H1 (cell line): Measurements from ENCODE around the gene PTGES. TPM values are rescaled to one million over a fixed set of nuclear protein-coding genes. Genes with fewer than 3 reads are reported as not detected.

ENCODE experiments used
- CTCF ChIA-PET: fragments of 300-600 bp; sonication (Branson Sonifier 250); formaldehyde crosslinking; loops from one replicate; lab custom pipeline; 2021; ENCODE audit not compliant: partially characterized antibody; lab: Charles Lee
- POLR2A ChIA-PET: fragments of 300-600 bp; sonication (Branson Sonifier 250); formaldehyde crosslinking; loops from one replicate; lab custom pipeline; 2021; ENCODE audit warnings: inconsistent platforms; ENCODE audit not compliant: partially characterized antibody; lab: Charles Lee
- DNase-seq, 2 experiments: peaks; one replicate each; pipeline versions ENCODE4 v3.0.0 to v3.0.0-alpha.2; 2010 to 2022; ENCODE audit warnings: low spot score in 2 of 2, low read depth in 1 of 2, mixed read lengths in 1 of 2
- FAIRE-seq: peaks from 2 replicates; lab custom pipeline; 2011; peaks lifted over from hg19 to GRCh38; lab: Jason Lieb, UNC
- H2AFZ ChIP-seq: 2 replicates; pipeline ENCODE4 v1.8.1; 2012; ENCODE audit warnings: low read length, inconsistent platforms
- H2AK5ac ChIP-seq: 2 replicates; pipeline ENCODE4 v1.6.1; 2013; ENCODE audit warnings: low read depth, low read length
- H2BK120ac ChIP-seq: replicated peaks from 2 replicates; pipeline ENCODE3; 2013; ENCODE audit warnings: low read depth, low read length, inconsistent platforms
- H2BK12ac ChIP-seq: 2 replicates; pipeline ENCODE4 v1.6.1; 2013; ENCODE audit warnings: low read depth, low read length
- H2BK15ac ChIP-seq: 2 replicates; pipeline ENCODE4 v1.6.1; 2013; ENCODE audit warnings: low read length
- H2BK20ac ChIP-seq: 2 replicates; pipeline ENCODE4 v1.6.1; 2013; ENCODE audit warnings: low read length
- H2BK5ac ChIP-seq: 2 replicates; pipeline ENCODE4 v1.6.1; 2013; ENCODE audit warnings: low read depth, low read length
- H3K14ac ChIP-seq: 2 replicates; pipeline ENCODE4 v1.6.1; 2013; ENCODE audit warnings: inconsistent platforms; ENCODE audit not compliant: insufficient read length
- H3K18ac ChIP-seq: 2 replicates; pipeline ENCODE4 v1.6.1; 2013; ENCODE audit warnings: low read length; ENCODE audit errors: extremely low read depth
- H3K23ac ChIP-seq: 2 replicates; pipeline ENCODE4 v1.6.1; 2013; ENCODE audit warnings: inconsistent platforms; ENCODE audit not compliant: insufficient read length
- H3K23me2 ChIP-seq: 2 replicates; pipeline ENCODE4 v1.6.1; 2013; ENCODE audit warnings: low read depth, low read length
- H3K27ac ChIP-seq: 2 replicates; pipeline ENCODE4 v1.6.1; 2011; ENCODE audit warnings: low read depth, low read length, inconsistent platforms
- H3K27me3 ChIP-seq, 4 experiments: replicated peaks in 1 of 4; 1 replicate in 1 of 4; 2 replicates in 3 of 4; pipeline versions ENCODE4 v1.6.1 to v1.8.1; 2011 to 2013; ENCODE audit warnings: low read length in 3 of 4, mild to moderate bottlenecking in 3 of 4, inconsistent platforms in 2 of 4, mixed read lengths in 2 of 4, moderate library complexity in 1 of 4; ENCODE audit not compliant: control insufficient read depth in 3 of 4, insufficient read depth in 3 of 4; ENCODE audit errors: extremely low read depth in 1 of 4
- H3K36me3 ChIP-seq, 4 experiments: 2 replicates each; pipeline versions ENCODE4 v1.6.1 to v1.8.1; 2011 to 2013; ENCODE audit warnings: mild to moderate bottlenecking in 4 of 4, low read length in 3 of 4, moderate library complexity in 2 of 4, control low read depth in 1 of 4, inconsistent platforms in 1 of 4; ENCODE audit not compliant: insufficient read depth in 4 of 4, control insufficient read depth in 2 of 4
- H3K4ac ChIP-seq: replicated peaks from 2 replicates; pipeline ENCODE3; 2013; ENCODE audit warnings: low read length, low read depth, mixed read lengths, inconsistent platforms; ENCODE audit not compliant: insufficient read length
- H3K4me1 ChIP-seq, 4 experiments: replicated peaks in 1 of 4; 1 replicate in 1 of 4; 2 replicates in 3 of 4; pipeline versions ENCODE4 v1.6.1 to v1.8.1; 2011 to 2013; ENCODE audit warnings: low read length in 3 of 4, inconsistent platforms in 2 of 4, mixed read lengths in 1 of 4; ENCODE audit not compliant: insufficient read depth in 4 of 4, control insufficient read depth in 3 of 4
- H3K4me2 ChIP-seq, 2 experiments: 2 replicates each; pipeline versions ENCODE4 v1.6.1 to v1.8.1; 2011 to 2013; ENCODE audit warnings: low read depth in 2 of 2, low read length in 2 of 2, control low read depth in 1 of 2, inconsistent platforms in 1 of 2, mild to moderate bottlenecking in 1 of 2; ENCODE audit not compliant: insufficient read depth in 1 of 2
- H3K4me3 ChIP-seq, 4 experiments: fragments of 200-600, 300-600 bp in 1 of 4; sonication (generic), shearing (Covaris generic), sonication (Bioruptor Twin) in 1 of 4; 2 replicates each; pipeline versions ENCODE4 v1.5.1 to v1.8.1; 2011 to 2016; ENCODE audit warnings: low read length in 4 of 4, low read depth in 3 of 4, control low read depth in 2 of 4, inconsistent platforms in 2 of 4, mild to moderate bottlenecking in 2 of 4, mixed read lengths in 1 of 4, moderate library complexity in 1 of 4; ENCODE audit not compliant: insufficient read depth in 2 of 4; ENCODE audit errors: extremely low read depth in 1 of 4
- H3K56ac ChIP-seq: replicated peaks from 2 replicates; pipeline ENCODE3; 2013; ENCODE audit warnings: low read depth, mild to moderate bottlenecking, mixed read lengths, low read length, inconsistent platforms; ENCODE audit not compliant: insufficient read length
- H3K79me1 ChIP-seq: 2 replicates; pipeline ENCODE4 v1.6.1; 2013; ENCODE audit warnings: low read depth, low read length, control low read depth
- H3K79me2 ChIP-seq, 2 experiments: 2 replicates each; pipeline versions ENCODE4 v1.6.1 to v1.8.1; 2012 to 2013; ENCODE audit warnings: low read length in 2 of 2, mild to moderate bottlenecking in 2 of 2, inconsistent platforms in 1 of 2; ENCODE audit not compliant: insufficient read depth in 2 of 2, control insufficient read depth in 1 of 2
- H3K9ac ChIP-seq, 4 experiments: replicated peaks in 1 of 4; 1 replicate in 1 of 4; 2 replicates in 3 of 4; pipeline versions ENCODE4 v1.6.1 to v1.8.1; 2011 to 2013; ENCODE audit warnings: low read depth in 3 of 4, low read length in 3 of 4, control low read depth in 2 of 4, mild to moderate bottlenecking in 2 of 4, moderate library complexity in 2 of 4, inconsistent platforms in 1 of 4; ENCODE audit errors: extremely low read depth in 1 of 4
- H3K9me3 ChIP-seq, 2 experiments: 2 replicates each; pipeline versions ENCODE4 v1.6.1 to v1.8.1; 2012 to 2013; ENCODE audit warnings: mild to moderate bottlenecking in 2 of 2, moderate library complexity in 2 of 2, control low read depth in 1 of 2, inconsistent platforms in 1 of 2, low read depth in 1 of 2, low read length in 1 of 2, mixed read lengths in 1 of 2; ENCODE audit not compliant: insufficient read depth in 2 of 2
- H4K20me1 ChIP-seq, 2 experiments: replicated peaks in 1 of 2; 2 replicates each; pipeline versions ENCODE3 to v1.8.1; 2011 to 2013; ENCODE audit warnings: inconsistent platforms in 2 of 2, low read length in 2 of 2, mild to moderate bottlenecking in 1 of 2; ENCODE audit not compliant: insufficient read depth in 2 of 2, control insufficient read depth in 1 of 2
- H4K5ac ChIP-seq: 2 replicates; pipeline ENCODE4 v1.6.1; 2013; ENCODE audit warnings: low read length, low read depth, mixed read lengths, inconsistent platforms; ENCODE audit not compliant: insufficient read length
- H4K8ac ChIP-seq: 2 replicates; pipeline ENCODE4 v1.8.0; 2013; ENCODE audit warnings: mild to moderate bottlenecking, moderate library complexity, low read length, inconsistent platforms; ENCODE audit not compliant: insufficient read depth; ENCODE audit errors: extremely low read depth
- H4K91ac ChIP-seq: replicated peaks from 2 replicates; pipeline ENCODE3; 2013; ENCODE audit warnings: low read length, mixed read lengths, inconsistent platforms; ENCODE audit not compliant: insufficient read length
- BACH1 ChIP-seq: IDR thresholded peaks from 2 replicates; pipeline ENCODE4 v1.6.1; 2012; ENCODE audit warnings: low read length, improper control_type of control experiment
- BCL11A ChIP-seq, 2 experiments: IDR thresholded peaks; one replicate each; pipeline ENCODE4 v1.6.1; 2011; ENCODE audit warnings: low read depth in 2 of 2, low read length in 2 of 2, mild to moderate bottlenecking in 2 of 2
- HDAC2 ChIP-seq, 2 experiments: fragments of 300-600 bp in 1 of 2; sonication (generic) in 1 of 2; IDR thresholded peaks; 2 replicates each; pipeline ENCODE4 v1.6.1; 2011 to 2012; ENCODE audit warnings: low read depth in 2 of 2, low read length in 2 of 2, mild to moderate bottlenecking in 2 of 2, moderate library complexity in 2 of 2, borderline replicate concordance in 1 of 2, inconsistent platforms in 1 of 2
- WGBS, 2 experiments: shearing (Covaris generic) in 1 of 2; methylation state at CpG; one replicate each; pipeline versions ENCODE4 v1.1.6 to v1.1.7; 2013 to 2015; ENCODE audit warnings: low lambda C conversion rate in 2 of 2, mixed read lengths in 2 of 2, inconsistent platforms in 1 of 2, low coverage in 1 of 2, missing lambda C conversion rate in 1 of 2; ENCODE audit not compliant: insufficient replicate concordance in 2 of 2, insufficient coverage in 1 of 2, insufficient read length in 1 of 2; ENCODE audit errors: extremely low coverage in 1 of 2, missing lambda C conversion rate in 1 of 2; 5-methylcytosine and 5-hydroxymethylcytosine counted together
- polyA plus RNA-seq, 7 experiments: library from polyadenylated mRNA; depleted of rRNA in 3 of 7; stranded (reverse) in 5 of 7; unstranded in 2 of 7; fragments of >200 nt in 5 of 7; fragments of 200-250 nt in 2 of 7; gene quantifications; 1 replicate in 5 of 7; 2 replicates in 1 of 7; 4 replicates in 1 of 7; pipeline versions ENCODE4 v1.2.1 to v1.2.3, GENCODE V29; 2011 to 2013; ENCODE audit warnings: missing spikeins in 2 of 7, mixed read lengths in 2 of 7
- total RNA-seq: library from RNA; stranded (reverse); fragmentation: NEBNext Ultra II Directional; extraction: Animal tissue kit (Norgen Biotek cat#: 25700); gene quantifications from 2 replicates; pipeline ENCODE4 v1.2.1, GENCODE V29; 2021

PTGES gene
- total and polyA plus RNA-seq, 2 of the 8 experiments (the other 6 are each of a cell fraction or from before 2014, with no cell fraction given), result 3.2 to 5.1 TPM

GRCh38 chr9:129761293-129761900 lies 8.6 kb upstream of the PTGES start:
- 90% methylated on average over 11 of the region's 11 CpGs; no CpG with 5 or more reads in 1 of the 2 experiments for WGBS, 2 experiments
- no peaks in the 10 kb centered on the region for H3K27me3 ChIP-seq
- H2AFZ ChIP-seq, result peak overlapping the region; percentile 43; the same call in 1 of the 2 replicates
- no peak for TF ChIP-seq BCL11A (IDR thresholded peaks at IDR 0.05; ENCODE audit: low read depth in 2 of 2, low read length in 2 of 2)
- no peak for TF ChIP-seq HDAC2 (IDR thresholded peaks at IDR 0.05; ENCODE audit: borderline replicate concordance in 1 of 2, low read depth in 2 of 2, low read length in 2 of 2)
- no peak for TF ChIP-seq BACH1
- TF ChIP-seq, all 59 proteins: peak for 0
- peaks cover 0 to 2% (median 0%) of the 10 kb centered on the region in 4 experiments; a peak in 1 of 7 replicates for H3K4me1 ChIP-seq
- ChIA-PET POLR2A (interaction anchor here (1.3 kb wide), 1 partner anchor 34 kb away, joined by 3 read pairs; no protein-coding TSS in a partner anchor), CTCF (interaction anchor here (1.3 to 16.4 kb wide), 7 partner anchors 8 to 34 kb away, joined by 3 to 168 read pairs (median 5); no protein-coding TSS in a partner anchor)
- no peak overlapping the region for H3K18ac ChIP-seq
- no peak overlapping the region for H4K5ac ChIP-seq
- no peak overlapping the region for H3K23ac ChIP-seq
- no peak overlapping the region for H2BK12ac ChIP-seq
- no peaks in the 10 kb centered on the region for H4K20me1 ChIP-seq
- H2AK5ac ChIP-seq, result no peak overlapping the region
- no peak overlapping the region; a peak in 2 of 7 replicates for H3K9ac ChIP-seq
- H4K91ac ChIP-seq, result no peak overlapping the region
- no peak for DNase-seq
- no peaks in the 10 kb centered on the region for H3K79me2 ChIP-seq
- H3K36me3 ChIP-seq, result no peaks in the 10 kb centered on the region
- H3K56ac ChIP-seq, result no peak overlapping the region
- H3K4me3 ChIP-seq, result no peak overlapping the region
- H3K27ac ChIP-seq, result no peak overlapping the region
- peak overlapping the region; percentile 28; the same call in 1 of the 2 replicates for H4K8ac ChIP-seq
- H2BK5ac ChIP-seq, result no peak overlapping the region
- H3K79me1 ChIP-seq, result no peaks in the 10 kb centered on the region
- H2BK120ac ChIP-seq, result no peak overlapping the region
- H3K4me2 ChIP-seq, result no peak overlapping the region
- no peak overlapping the region for H2BK20ac ChIP-seq
- no peaks in the 10 kb centered on the region for H3K9me3 ChIP-seq
- H3K14ac ChIP-seq, result no peak overlapping the region
- FAIRE-seq, result no peak
- no peaks in the 10 kb centered on the region for H3K23me2 ChIP-seq
- no peak overlapping the region for H2BK15ac ChIP-seq
- no peak overlapping the region for H3K4ac ChIP-seq
